Frontal cortex (tissue), 4 donors: ENCODE measurements around the gene RNF223. TPM values are rescaled to one million over a fixed set of nuclear protein-coding genes. Genes with fewer than 3 reads are reported as not detected.
A peak's percentile ranks its signal among the peaks of the same experiment; 100 is the strongest.
"Not testable (repeated sequence)": the region's sequence is repeated elsewhere in the genome, so short reads cannot be mapped to it uniquely, and the experiment has no call there.

Experiments
- DNase-seq, 2 donors: peaks; one replicate each; pipeline ENCODE4 v3.0.0; 2012; ENCODE audit warnings: low spot score in 2 of 2
- FAIRE-seq: peaks from 2 replicates; lab custom pipeline; 2012; peaks lifted over from hg19 to GRCh38; lab: Jason Lieb, UNC
- total RNA-seq: library from RNA; depleted of rRNA; stranded (reverse); fragments of >200 nt; gene quantifications from one replicate; pipeline ENCODE4 v1.2.3, GENCODE V29; 2014
- donor health status: control.
- donor health status: control.
- donor health status: control.

The RNF223 gene
- total RNA-seq, 1 donor from 2014 or later = not detected

DNA sequence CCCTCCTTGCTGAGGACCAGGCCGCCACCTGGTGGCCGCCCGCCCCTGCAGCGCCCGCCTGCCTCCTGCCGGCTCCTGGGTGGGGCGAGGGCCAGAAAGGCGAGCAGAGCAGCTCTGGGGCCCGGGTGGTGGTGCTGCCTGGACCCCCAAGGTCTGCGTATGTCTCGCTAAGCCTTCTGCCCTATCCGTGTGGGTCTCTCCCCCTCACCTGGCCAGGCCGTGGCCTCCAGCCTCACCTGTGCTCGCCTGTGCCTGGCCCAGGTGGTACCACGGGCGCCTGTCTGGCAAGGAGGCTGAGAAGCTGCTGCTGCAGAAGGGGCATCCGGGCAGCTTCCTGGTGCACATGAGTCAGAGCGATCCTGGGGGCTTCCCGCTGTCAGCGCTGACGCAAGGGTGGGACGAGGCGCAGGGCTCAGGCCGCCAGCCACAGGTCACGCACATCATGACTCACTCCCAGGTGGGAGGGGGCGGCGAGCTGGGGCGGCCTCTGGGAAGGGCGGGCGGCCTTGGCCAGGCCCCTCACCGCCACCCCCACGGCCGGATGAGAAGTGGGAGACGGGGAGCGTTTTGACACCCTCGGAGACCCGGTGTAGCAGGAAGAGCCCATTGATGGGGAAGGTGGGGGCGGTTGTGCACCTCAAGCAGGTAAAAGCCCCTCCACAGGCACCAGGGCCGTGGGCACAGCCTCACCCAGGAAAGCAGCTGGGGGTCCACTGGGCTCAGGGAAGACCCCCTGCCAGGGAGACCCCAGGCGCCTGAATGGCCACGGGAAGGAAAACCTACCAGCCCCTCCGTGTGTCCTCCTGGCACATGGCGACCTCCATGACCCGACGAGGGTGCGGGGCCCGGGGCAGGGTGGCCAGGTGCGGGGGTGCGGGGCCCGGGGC, 9.9 kb downstream of the RNF223 start:
- DNase-seq (peak; percentile 84 to 86), FAIRE-seq (no peak)

DNA sequence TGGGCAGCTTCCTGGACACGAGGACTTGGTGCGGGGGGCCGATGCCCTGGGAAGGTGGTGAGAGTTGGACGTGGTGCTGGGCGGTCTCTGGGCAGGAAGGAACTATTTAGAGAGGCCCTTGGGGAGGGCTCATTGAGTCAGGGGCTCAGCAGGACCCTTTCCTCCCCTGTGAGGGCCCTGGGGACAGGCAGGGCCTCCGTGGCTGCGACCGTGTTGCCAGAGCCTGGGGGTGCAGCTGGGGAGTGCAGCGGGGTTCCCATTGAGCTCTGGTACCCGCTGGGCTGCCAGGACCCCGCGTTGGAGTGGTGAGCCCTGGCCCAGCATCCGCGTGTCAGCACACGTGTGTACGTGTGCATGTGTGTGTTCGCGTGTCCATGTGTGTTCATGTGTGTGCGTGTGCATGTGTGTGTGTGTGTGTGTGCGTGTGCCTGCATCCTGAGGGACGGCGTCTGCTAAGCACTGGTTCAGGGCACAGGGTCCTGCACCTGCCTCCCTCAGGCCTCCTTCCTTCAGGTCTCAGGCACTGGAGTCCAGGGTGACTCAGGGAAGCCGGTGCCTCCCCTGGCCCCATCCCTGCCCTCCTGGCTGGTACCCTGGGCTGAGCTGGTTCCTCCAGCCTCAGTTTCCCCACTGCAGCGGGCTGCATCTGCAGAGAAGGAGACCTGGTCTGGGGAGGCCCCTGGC, 10.7 kb downstream of the RNF223 start:
- no peak for FAIRE-seq
- no peak for DNase-seq

DNA sequence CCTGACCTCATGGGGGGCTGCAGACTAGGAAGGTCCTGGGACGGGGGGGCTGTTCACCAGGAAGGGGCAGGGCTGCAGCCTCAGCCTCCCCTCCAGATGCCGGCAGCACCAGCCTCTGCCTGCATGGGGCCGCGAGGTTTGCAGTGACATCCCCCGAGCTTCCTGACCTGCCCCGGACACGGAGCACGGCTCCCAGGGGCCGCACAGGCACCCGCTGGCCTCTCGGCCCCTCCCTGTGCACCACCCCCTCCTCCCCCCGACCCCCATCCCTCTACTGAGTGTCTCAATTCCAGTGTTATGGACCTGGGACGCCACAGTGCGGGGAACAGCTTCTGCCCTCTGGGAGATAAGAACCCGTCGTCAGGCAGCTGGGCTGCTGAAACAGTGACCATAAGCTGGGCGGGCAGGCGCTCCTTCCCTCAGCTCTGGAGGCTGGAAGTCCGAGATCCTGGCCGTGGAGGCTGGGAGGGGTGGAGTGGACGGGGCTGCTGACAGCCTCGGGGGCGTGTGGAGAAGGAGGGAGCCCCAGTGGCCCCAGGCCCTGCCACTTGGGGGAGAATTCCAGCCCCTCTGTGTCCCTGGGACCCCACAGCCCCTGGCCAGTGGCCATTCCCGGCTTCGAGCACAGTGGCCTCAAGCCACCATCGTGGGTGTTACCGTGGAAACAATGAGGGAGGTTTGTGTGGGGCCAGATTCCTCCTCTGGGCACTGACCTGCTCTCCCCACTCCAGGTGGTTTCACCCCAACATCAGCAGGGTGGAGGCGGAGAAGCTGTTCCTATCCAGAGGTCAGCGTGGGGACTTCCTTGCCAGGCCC, 11.6 kb downstream of the RNF223 start:
- DNase-seq = no peak
- FAIRE-seq = no peak

- no peak for DNase-seq
- FAIRE-seq = no peak
Measured at GRCh38 chr1:1061682-1062345, 12.3 kb downstream of the RNF223 start.

DNA sequence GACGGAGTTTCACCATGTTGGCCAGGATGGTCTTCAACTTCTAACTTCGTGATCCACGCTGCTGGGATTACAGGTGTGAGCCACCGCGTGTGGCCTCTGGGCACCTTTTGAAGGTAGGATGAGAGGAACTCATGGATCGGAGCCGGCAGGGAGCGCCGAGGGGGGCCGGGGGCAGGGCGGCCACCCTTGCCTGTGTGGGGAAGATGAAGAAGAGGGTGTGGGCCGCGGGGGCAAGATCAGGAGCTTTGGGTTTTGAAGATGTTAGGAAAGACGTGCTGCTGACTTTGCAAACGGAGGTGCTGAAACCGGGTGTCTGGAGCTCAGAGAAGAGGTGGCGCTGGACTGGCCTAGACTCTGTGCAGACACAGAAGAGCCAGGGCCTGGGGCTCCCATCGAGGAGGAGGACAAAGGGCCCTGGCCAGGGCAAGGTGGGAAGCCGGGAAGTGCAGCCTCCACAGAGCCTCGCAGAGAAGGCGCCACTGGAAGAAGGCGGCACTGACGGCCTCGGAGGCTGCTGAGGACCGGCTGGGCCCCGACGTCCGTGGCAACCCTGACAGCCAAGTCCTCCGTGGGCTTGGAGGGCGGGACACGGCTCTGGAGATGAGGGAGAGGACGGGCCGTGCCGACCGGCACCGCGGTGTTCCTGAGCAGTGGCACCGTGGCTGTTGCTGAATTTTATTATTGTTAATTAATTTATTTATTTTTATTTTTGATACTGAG, 13.7 kb downstream of the RNF223 start:
- no peak for DNase-seq
- no peak for FAIRE-seq

- DNase-seq (peak; percentile 96 to 97), FAIRE-seq (no peak)
Measured at GRCh38 chr1:1059494-1060280, 14.4 kb downstream of the RNF223 start.

DNA sequence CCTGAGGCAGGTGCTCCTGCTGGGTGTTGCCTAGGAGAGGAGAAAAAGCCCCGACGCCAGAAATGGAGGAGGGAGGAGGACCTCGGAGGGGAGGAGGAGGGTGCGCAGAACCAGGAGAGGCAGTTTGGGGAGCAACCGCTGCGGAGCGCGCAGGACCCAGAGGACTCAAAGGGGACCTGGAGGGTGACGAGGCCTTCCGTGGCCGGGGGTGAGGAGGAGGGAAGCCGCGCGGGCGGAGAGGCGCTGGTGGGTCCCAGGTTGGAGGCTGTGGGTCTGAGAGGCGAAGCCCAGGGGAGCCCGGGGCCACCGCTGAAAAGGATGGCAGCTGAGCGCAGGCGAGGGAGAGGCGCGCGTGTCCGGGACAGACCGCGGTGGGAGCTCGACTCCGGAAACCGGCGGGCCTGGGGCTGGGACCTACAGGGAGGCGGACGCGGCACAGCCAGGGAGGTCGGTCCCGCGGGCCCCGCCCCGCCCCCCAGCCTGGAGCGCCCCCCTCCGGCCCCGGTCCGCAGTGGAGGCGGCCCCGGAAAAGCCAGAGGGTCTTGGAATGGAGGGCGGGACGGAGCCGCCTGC, 15.1 kb downstream of the RNF223 start:
- no peak for FAIRE-seq
- DNase-seq = no peak

DNA sequence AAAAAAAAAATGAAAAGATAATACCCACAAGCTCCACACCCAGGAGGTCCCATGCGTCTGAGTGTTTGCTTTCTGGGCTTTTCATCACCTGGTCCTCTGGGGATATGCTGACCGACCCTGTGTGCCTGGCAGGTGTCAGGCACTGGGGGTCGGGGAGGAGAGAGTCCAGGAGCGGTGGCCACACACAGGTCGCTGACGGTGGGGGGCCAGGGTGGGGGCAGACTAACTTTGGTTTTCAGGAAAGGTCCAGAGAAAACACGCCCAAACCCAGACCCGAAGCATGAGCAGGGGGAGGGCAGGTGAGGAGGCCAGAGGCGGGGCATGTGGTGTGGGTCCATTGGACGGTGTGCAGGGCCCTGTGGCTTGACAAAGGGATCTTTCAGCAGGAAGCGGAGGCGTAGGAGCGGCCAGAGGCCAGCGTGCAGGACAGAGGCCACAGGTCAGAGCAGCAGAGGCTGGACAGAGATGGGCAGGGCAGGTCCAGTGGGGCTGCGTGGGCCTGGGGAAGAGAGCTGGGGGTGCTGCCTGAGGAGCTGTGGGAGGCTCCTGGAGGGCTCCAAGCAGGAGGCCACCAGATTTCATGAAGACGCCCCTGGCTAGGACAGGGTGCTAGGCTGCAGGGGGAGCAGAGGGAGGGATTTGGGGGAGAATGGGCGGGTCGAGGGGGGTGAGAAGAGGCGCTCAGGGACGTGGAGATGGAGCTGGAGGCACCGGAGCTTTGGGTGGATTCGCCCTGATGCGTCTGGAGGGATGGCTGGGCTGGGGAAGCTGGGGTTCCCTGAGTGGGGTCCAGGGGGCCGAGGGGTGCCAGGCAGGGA, 15.8 kb downstream of the RNF223 start:
- DNase-seq (no peak), FAIRE-seq (no peak)

DNA sequence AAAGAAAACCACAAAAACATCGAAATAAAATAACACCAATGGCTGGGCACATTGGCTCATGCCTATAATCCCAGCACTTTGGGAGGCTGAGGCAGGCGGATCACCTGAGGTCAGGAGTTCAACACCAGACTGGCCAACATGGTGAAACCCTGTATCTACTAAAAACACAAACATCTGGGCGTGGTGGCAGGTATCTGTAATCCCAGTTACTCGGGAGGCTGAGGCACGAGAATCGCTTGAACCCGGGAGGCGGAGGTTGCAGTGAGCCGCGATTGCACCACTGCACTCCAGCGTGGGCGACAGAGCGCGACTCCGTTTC, 16.4 kb downstream of the RNF223 start:
- FAIRE-seq, DNase-seq: not testable (repeated sequence)

- no peak for DNase-seq
- no peak for FAIRE-seq
Measured at GRCh38 chr1:1055841-1056736, 18.0 kb downstream of the RNF223 start.

- FAIRE-seq (no peak), DNase-seq (no peak)
Measured at GRCh38 chr1:1054971-1055370, 19.1 kb downstream of the RNF223 start.

- DNase-seq (no peak), FAIRE-seq (no peak)
Measured at GRCh38 chr1:1054099-1054700, 19.9 kb downstream of the RNF223 start.

- FAIRE-seq (no peak), DNase-seq (no peak)
Measured at GRCh38 chr1:1053682-1054081, 20.4 kb downstream of the RNF223 start.

GRCh38 chr1:1053022-1053421, 21.1 kb downstream of the RNF223 start:
- FAIRE-seq = no peak

DNA sequence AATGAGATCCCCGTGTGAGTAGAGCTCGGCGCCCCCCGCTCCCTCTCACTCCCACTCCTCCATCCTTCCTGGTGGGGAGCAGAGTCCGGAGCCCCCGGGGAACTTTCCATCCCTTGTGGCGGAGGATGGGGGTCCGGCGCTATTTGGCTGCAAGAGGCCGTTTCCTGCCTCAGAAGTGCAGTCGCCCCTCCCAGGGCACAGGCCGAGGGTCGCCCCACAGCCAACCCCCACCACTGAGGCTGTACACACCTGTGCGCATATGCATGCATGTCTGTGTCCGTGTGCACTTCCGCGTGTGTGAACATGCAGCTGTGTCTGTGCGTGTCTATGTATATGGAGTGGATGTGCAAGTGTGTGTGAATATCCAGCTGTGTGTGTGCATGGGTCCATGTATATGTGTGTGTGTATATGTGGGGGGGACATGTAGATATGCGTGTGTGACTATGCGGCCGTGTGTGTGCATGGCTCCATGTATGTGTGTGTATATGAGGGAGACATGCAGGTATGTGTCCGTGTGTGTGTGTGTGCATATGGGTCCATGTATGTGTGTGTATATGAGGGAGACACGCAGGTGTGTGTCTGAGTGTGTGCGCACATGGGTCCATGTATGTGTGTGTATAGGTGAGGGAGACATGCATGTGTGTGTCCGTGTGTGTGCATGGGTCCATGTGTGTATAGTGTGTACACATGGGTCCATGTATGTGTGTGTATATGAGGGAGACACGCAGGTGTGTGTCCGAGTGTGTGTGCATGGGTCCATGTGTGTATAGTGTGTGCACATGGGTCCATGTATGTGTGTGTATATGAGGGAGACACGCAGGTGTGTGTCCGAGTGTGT, 21.9 kb downstream of the RNF223 start:
- DNase-seq = no peak
- no peak for FAIRE-seq

More at GRCh38 chr1:1053022-1053421, 21.1 kb downstream of the RNF223 start:
- DNase-seq = no peak
